Endodermal cell (in vitro differentiated cells): ENCODE data around the gene FHDC1. TPM values are rescaled to one million over a fixed set of nuclear protein-coding genes. Genes with fewer than 3 reads are reported as not detected.

Experiments
- DNase-seq: peaks from one replicate; pipeline ENCODE4 v3.0.0-alpha.2; 2017
- H3K27ac ChIP-seq: 2 replicates; pipeline ENCODE4 v1.5.1; 2013; ENCODE audit warnings: mild to moderate bottlenecking, low read depth, low read length, moderate library complexity
- H3K27me3 ChIP-seq: 2 replicates; pipeline ENCODE4 v1.6.1; 2013; ENCODE audit warnings: mild to moderate bottlenecking, low read length, moderate library complexity; ENCODE audit not compliant: insufficient read depth, control insufficient read depth, poor library complexity, severe bottlenecking
- H3K36me3 ChIP-seq: 2 replicates; pipeline ENCODE4 v1.7.0; 2013; ENCODE audit warnings: mild to moderate bottlenecking, low read length, moderate library complexity; ENCODE audit not compliant: control insufficient read depth, insufficient read depth
- H3K4me1 ChIP-seq: one replicate; pipeline ENCODE4 v1.7.0; 2013; ENCODE audit warnings: low read length; ENCODE audit not compliant: control insufficient read depth, insufficient read depth
- H3K4me3 ChIP-seq: 2 replicates; pipeline ENCODE4 v1.5.1; 2013; ENCODE audit warnings: mild to moderate bottlenecking, low read length, moderate library complexity
- H3K9ac ChIP-seq: 2 replicates; pipeline ENCODE4 v1.6.1; 2013; ENCODE audit warnings: mild to moderate bottlenecking, low read length, moderate library complexity; ENCODE audit not compliant: poor library complexity, severe bottlenecking; ENCODE audit errors: extremely low read depth
- H3K9me3 ChIP-seq: 2 replicates; pipeline ENCODE4 v1.6.1; 2013; ENCODE audit warnings: mild to moderate bottlenecking, low read length, moderate library complexity; ENCODE audit not compliant: control insufficient read depth
- H3K27ac Mint-ChIP-seq: 2 replicates; pipeline ENCODE4 v1.8.0; 2020; ENCODE audit warnings: mixed read lengths
- H3K27me3 Mint-ChIP-seq: 2 replicates; pipeline ENCODE4 v1.8.0; 2021; ENCODE audit warnings: mild to moderate bottlenecking, mixed read lengths; ENCODE audit not compliant: insufficient read depth
- H3K36me3 Mint-ChIP-seq: 2 replicates; pipeline ENCODE4 v1.8.0; 2020; ENCODE audit warnings: low read depth, mixed read lengths
- H3K4me1 Mint-ChIP-seq: 2 replicates; pipeline ENCODE4 v1.8.0; 2020; ENCODE audit warnings: mixed read lengths
- H3K4me3 Mint-ChIP-seq: 2 replicates; pipeline ENCODE4 v1.8.0; 2020; ENCODE audit warnings: mild to moderate bottlenecking, moderate library complexity, mixed read lengths
- H3K9me3 Mint-ChIP-seq: 2 replicates; pipeline ENCODE4 v1.8.0; 2020; ENCODE audit warnings: mild to moderate bottlenecking, mixed read lengths
- CTCF ChIP-seq: fragments of 200-600 bp; sonication (generic); conservative IDR thresholded peaks from 2 replicates; pipeline ENCODE4 v1.5.0; 2021; ENCODE audit warnings: antibody characterized with exemption, mild to moderate bottlenecking
- WGBS, 2 experiments: methylation state at CpG; one replicate each; pipeline versions ENCODE4 v1.1.5 to v1.1.7; 2013; ENCODE audit warnings: missing lambda C conversion rate in 2 of 2, mixed read lengths in 1 of 2; ENCODE audit not compliant: insufficient coverage in 1 of 2, insufficient read length in 1 of 2; 5-methylcytosine and 5-hydroxymethylcytosine counted together
- total RNA-seq, 2 donors: library from RNA; stranded (reverse); fragmentation: NEBNext Ultra II Directional in 1 of 2; extraction: Animal tissue kit (Norgen Biotek cat#: 25700) in 1 of 2; gene quantifications; 2 replicates in 1 of 2; 3 replicates in 1 of 2; pipeline ENCODE4 v1.2.1, GENCODE V29; 2021

The FHDC1 gene
- total RNA-seq, 2 donors from 2014 or later: 2.5 to 7.9 TPM

GRCh38 chr4:153022241-153022715, 86.2 kb downstream of the FHDC1 start:
- 91 to 93% methylated on average over 12 of the region's 12 CpGs for WGBS, 2 experiments
- no peaks in the 10 kb centered on the region for H3K9me3 Mint-ChIP-seq
- H3K4me3 Mint-ChIP-seq: no peak overlapping the region
- no peaks in the 10 kb centered on the region for H3K36me3 Mint-ChIP-seq
- Histone ChIP-seq H3K9ac (no peak overlapping the region), H3K9me3 (no peaks in the 10 kb centered on the region), H3K27ac (no peak overlapping the region), H3K36me3 (no peaks in the 10 kb centered on the region), H3K27me3 (no peaks in the 10 kb centered on the region), H3K4me3 (no peak overlapping the region), H3K4me1 (no peaks in the 10 kb centered on the region)
- DNase-seq: no peak
- H3K27ac Mint-ChIP-seq: no peak overlapping the region
- peaks cover 3% of the 10 kb centered on the region for H3K4me1 Mint-ChIP-seq
- no peak for TF ChIP-seq CTCF
- no peaks in the 10 kb centered on the region for H3K27me3 Mint-ChIP-seq

GRCh38 chr4:153023139-153023538, 87.0 kb downstream of the FHDC1 start:
- H3K27ac ChIP-seq: no peak overlapping the region
- H3K9me3 Mint-ChIP-seq: peaks cover under 1% of the 10 kb centered on the region
- no peaks in the 10 kb centered on the region for H3K27me3 Mint-ChIP-seq
- no peak overlapping the region for H3K27ac Mint-ChIP-seq
- no peak overlapping the region for H3K4me3 Mint-ChIP-seq
- peaks cover 7% of the 10 kb centered on the region for H3K9me3 ChIP-seq
- H3K4me3 ChIP-seq: no peak overlapping the region
- no peaks in the 10 kb centered on the region for H3K27me3 ChIP-seq
- WGBS, 2 experiments: 50 to 60% methylated on average over 2 to 3 of the region's 3 CpGs
- TF ChIP-seq CTCF: no peak
- no peaks in the 10 kb centered on the region for H3K4me1 ChIP-seq
- no peaks in the 10 kb centered on the region for H3K36me3 ChIP-seq
- H3K36me3 Mint-ChIP-seq: no peaks in the 10 kb centered on the region
- H3K9ac ChIP-seq: no peak overlapping the region
- no peak for DNase-seq
- peaks cover 3% of the 10 kb centered on the region for H3K4me1 Mint-ChIP-seq

GRCh38 chr4:153023692-153024394, 87.7 kb downstream of the FHDC1 start:
- no peak for TF ChIP-seq CTCF
- peaks cover 14% of the 10 kb centered on the region for H3K9me3 ChIP-seq
- H3K4me3 ChIP-seq: no peak overlapping the region
- DNase-seq: no peak
- Mint-ChIP-seq H3K36me3 (no peaks in the 10 kb centered on the region), H3K4me3 (no peak overlapping the region), H3K27me3 (no peaks in the 10 kb centered on the region), H3K27ac (no peak overlapping the region), H3K9me3 (peaks cover 8% of the 10 kb centered on the region), H3K4me1 (peaks cover 3% of the 10 kb centered on the region)
- no peaks in the 10 kb centered on the region for H3K36me3 ChIP-seq
- H3K4me1 ChIP-seq: no peaks in the 10 kb centered on the region
- 91 to 94% methylated on average over 7 to 17 of the region's 17 CpGs for WGBS, 2 experiments
- H3K27me3 ChIP-seq: no peaks in the 10 kb centered on the region
- H3K27ac ChIP-seq: no peak overlapping the region
- H3K9ac ChIP-seq: no peak overlapping the region
